OCI-LY7 (cell line): ENCODE results near the gene NLRP3. TPM values are rescaled to one million over a fixed set of nuclear protein-coding genes. Genes with fewer than 3 reads are reported as not detected.

Experiments
- BruUV-seq: library from RNA; stranded (reverse); fragments of 400-500 nt; replicated peaks from 2 replicates; lab custom pipeline; 2021; lab: Mats Ljungman, UMichigan
- CTCF ChIA-PET: fragments of 300-600 bp; sonication (Branson Sonifier 250); formaldehyde crosslinking; loops from one replicate; lab custom pipeline; 2022; ENCODE audit warnings: antibody characterized with exemption; ENCODE audit not compliant: unreplicated experiment; lab: Charles Lee
- POLR2A ChIA-PET: fragments of 300-600 bp; sonication (Branson Sonifier 250); formaldehyde crosslinking; loops from one replicate; lab custom pipeline; 2022; ENCODE audit warnings: antibody characterized with exemption; lab: Charles Lee
- DNase-seq: peaks from one replicate; pipeline ENCODE4 v3.0.0-alpha.2; 2015; ENCODE audit warnings: low spot score
- H2AFZ ChIP-seq: fragments of 200-600 bp; sonication (generic), shearing (Covaris generic); 2 replicates; pipeline ENCODE4 v1.6.1; 2014; ENCODE audit warnings: mild to moderate bottlenecking, antibody characterized with exemption, low read length, moderate library complexity
- H3K27ac ChIP-seq: fragments of 200-600 bp; sonication (generic); 2 replicates; pipeline ENCODE4 v1.5.1; 2014; ENCODE audit warnings: mixed run types, low read depth, mild to moderate bottlenecking, moderate library complexity, low read length, inconsistent platforms; ENCODE audit not compliant: poor library complexity, severe bottlenecking
- H3K36me3 ChIP-seq: fragments of 200-600 bp; sonication (generic); 2 replicates; pipeline ENCODE4 v1.6.1; 2014; ENCODE audit warnings: mild to moderate bottlenecking, antibody characterized with exemption, low read length, moderate library complexity, mixed read lengths; ENCODE audit not compliant: insufficient read depth
- H3K4me1 ChIP-seq: fragments of 200-600 bp; sonication (generic); 2 replicates; pipeline ENCODE4 v1.5.1; 2014; ENCODE audit warnings: mild to moderate bottlenecking, low read length; ENCODE audit not compliant: insufficient read depth, poor library complexity, severe bottlenecking
- H3K4me2 ChIP-seq: fragments of 200-600 bp; sonication (generic); 2 replicates; pipeline ENCODE4 v1.6.1; 2014; ENCODE audit warnings: mild to moderate bottlenecking, low read length
- H3K4me3 ChIP-seq: fragments of 200-600 bp; sonication (generic); 2 replicates; pipeline ENCODE4 v1.5.1; 2014; ENCODE audit warnings: mild to moderate bottlenecking, low read depth, low read length; ENCODE audit not compliant: poor library complexity, severe bottlenecking
- H3K79me2 ChIP-seq: fragments of 200-600 bp; sonication (generic); 2 replicates; pipeline ENCODE4 v1.6.1; 2016; ENCODE audit warnings: low read depth, mild to moderate bottlenecking, low read length, moderate library complexity, mixed read lengths; ENCODE audit not compliant: insufficient read depth
- H3K9me2 ChIP-seq: fragments of 200-600 bp; sonication (generic); 2 replicates; pipeline ENCODE4 v1.6.1; 2016; ENCODE audit warnings: mild to moderate bottlenecking, low read length, mixed read lengths; ENCODE audit not compliant: insufficient read depth
- H3K9me3 ChIP-seq: fragments of 200-600 bp; sonication (generic); 2 replicates; pipeline ENCODE4 v1.6.1; 2014; ENCODE audit warnings: mild to moderate bottlenecking, mixed run types, low read length, mixed read lengths
- H4K20me1 ChIP-seq: fragments of 200-600 bp; sonication (generic); 2 replicates; pipeline ENCODE4 v1.6.1; 2014; ENCODE audit warnings: mild to moderate bottlenecking, antibody characterized with exemption, low read length, moderate library complexity, mixed read lengths; ENCODE audit not compliant: insufficient read depth
- EZH2phosphoT487 ChIP-seq: fragments of 200-600 bp; sonication (generic); IDR thresholded peaks from 2 replicates; pipeline ENCODE4 v1.6.1; 2018; ENCODE audit warnings: low read depth, borderline replicate concordance, mild to moderate bottlenecking, mixed run types, antibody characterized with exemption, low read length, moderate library complexity, mixed read lengths
- intact Hi-C: fragments of 100-400 bp; cut with micrococcal nuclease; formaldehyde crosslinking; loops from one replicate; pipeline ENCODE4 v1.10.0; 2022; ENCODE audit not compliant: unreplicated experiment
- total RNA-seq, 2 experiments: library from RNA; depleted of rRNA in 1 of 2; stranded (reverse); fragments of >200 nt in 1 of 2; shearing (Covaris generic) in 1 of 2; gene quantifications; 2 replicates each; pipeline ENCODE4 v1.2.3, GENCODE V29; 2014 to 2022
- TF ChIP-seq, protein P1 (sequence below): fragments of 200-600 bp; sonication (generic); conservative IDR thresholded peaks from 2 replicates; pipeline ENCODE4 v1.5.1; 2014; ENCODE audit warnings: mild to moderate bottlenecking, antibody characterized with exemption, low read length, moderate library complexity, mixed read lengths

NLRP3 gene
- total RNA-seq, 2 experiments from 2014 or later: not detected

DNA sequence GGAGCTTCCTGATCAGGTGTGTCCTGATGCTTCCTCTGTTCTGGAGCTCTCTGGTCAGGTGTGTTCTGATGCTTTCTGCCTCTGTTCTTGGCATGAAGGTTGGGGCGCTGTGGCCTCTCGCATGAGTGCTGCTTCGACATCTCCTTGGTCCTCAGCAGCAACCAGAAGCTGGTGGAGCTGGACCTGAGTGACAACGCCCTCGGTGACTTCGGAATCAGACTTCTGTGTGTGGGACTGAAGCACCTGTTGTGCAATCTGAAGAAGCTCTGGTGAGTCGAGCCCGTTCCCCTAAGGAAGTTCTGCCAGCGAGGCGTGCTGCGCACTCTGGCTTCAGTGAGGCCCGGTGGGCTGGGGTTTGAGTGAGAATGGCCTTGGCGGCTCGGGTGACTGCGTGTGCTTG lies 18.0 kb downstream of the NLRP3 start:
- DNase-seq: no peak
- Histone ChIP-seq H3K36me3 (no peaks in the 10 kb centered on the region), H3K4me3 (no peak overlapping the region), H3K4me1 (no peaks in the 10 kb centered on the region), H3K9me2 (no peaks in the 10 kb centered on the region), H2AFZ (no peak overlapping the region), H3K79me2 (no peaks in the 10 kb centered on the region), H4K20me1 (no peaks in the 10 kb centered on the region), H3K9me3 (no peaks in the 10 kb centered on the region), H3K27ac (no peak overlapping the region), H3K4me2 (no peak overlapping the region)
- ChIA-PET CTCF (no interaction called here), POLR2A (no interaction called here)
- BruUV-seq: no TSS peak
- TF ChIP-seq, protein P1, sequence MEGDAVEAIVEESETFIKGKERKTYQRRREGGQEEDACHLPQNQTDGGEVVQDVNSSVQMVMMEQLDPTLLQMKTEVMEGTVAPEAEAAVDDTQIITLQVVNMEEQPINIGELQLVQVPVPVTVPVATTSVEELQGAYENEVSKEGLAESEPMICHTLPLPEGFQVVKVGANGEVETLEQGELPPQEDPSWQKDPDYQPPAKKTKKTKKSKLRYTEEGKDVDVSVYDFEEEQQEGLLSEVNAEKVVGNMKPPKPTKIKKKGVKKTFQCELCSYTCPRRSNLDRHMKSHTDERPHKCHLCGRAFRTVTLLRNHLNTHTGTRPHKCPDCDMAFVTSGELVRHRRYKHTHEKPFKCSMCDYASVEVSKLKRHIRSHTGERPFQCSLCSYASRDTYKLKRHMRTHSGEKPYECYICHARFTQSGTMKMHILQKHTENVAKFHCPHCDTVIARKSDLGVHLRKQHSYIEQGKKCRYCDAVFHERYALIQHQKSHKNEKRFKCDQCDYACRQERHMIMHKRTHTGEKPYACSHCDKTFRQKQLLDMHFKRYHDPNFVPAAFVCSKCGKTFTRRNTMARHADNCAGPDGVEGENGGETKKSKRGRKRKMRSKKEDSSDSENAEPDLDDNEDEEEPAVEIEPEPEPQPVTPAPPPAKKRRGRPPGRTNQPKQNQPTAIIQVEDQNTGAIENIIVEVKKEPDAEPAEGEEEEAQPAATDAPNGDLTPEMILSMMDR: no peak
- TF ChIP-seq EZH2phosphoT487: no peak
- intact Hi-C loops: no loop called here

DNA sequence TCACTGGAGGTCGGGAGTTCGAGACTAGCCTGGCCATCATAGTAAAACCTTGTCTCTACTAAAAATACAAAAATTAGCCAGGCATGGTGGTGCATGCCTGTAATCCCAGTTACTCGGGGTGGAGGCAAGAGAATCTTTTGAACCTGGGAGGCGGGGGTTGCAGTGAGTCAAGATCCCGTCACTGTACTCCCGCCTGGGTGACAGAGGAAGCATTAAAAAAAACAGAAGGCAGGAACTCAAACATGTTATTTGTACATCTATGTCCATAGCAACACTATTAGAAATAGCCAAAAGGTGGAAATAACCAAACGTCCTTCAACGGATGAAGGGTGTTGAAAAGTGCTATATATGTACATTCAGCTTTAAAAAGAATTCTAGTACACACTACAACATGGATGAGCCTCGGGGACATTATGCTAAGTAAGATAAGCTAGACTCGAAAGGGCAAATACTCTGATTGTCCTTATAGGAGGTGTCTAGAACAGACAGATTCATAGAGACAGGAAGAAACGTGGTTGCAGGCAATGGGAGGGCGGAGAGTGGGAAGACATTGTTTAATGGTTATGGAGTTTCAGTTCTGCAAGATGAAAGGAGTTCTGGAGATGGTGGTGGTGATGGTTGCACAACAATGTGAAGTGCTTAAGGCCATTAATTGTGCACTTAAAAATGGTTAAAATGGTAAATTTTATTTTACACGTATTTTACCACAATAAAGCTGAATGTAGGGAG lies 19.2 kb downstream of the NLRP3 start:
- no TSS peak for BruUV-seq
- intact Hi-C loops: no loop called here
- no peak overlapping the region for H3K4me2 ChIP-seq

DNA sequence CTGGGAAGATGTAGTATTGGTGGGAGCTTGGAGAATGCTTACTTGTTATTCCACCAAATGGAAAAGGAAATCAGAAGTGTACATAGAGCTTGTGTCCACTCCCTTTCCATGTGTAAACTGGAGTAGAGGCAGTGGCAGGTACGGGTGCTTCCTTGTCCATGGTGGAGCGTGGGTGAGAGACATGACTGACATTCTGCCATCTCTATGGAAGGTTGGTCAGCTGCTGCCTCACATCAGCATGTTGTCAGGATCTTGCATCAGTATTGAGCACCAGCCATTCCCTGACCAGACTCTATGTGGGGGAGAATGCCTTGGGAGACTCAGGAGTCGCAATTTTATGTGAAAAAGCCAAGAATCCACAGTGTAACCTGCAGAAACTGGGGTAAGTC lies 19.8 kb downstream of the NLRP3 start:
- H3K79me2 ChIP-seq: no peaks in the 10 kb centered on the region
- intact Hi-C loops: no loop called here
- H4K20me1 ChIP-seq: no peaks in the 10 kb centered on the region
- CTCF ChIA-PET: no interaction called here
- H3K9me3 ChIP-seq: no peaks in the 10 kb centered on the region
- TF ChIP-seq, protein P1: no peak
- no peak for TF ChIP-seq EZH2phosphoT487
- no peak overlapping the region for H3K4me2 ChIP-seq
- no peak overlapping the region for H3K27ac ChIP-seq
- no peak overlapping the region for H2AFZ ChIP-seq
- POLR2A ChIA-PET: interaction anchor here (0.5 to 0.6 kb wide), 2 partner anchors 38 to 1258 kb away, joined by 3 to 4 read pairs; no protein-coding TSS in a partner anchor
- BruUV-seq: no TSS peak
- no peak for DNase-seq
- no peaks in the 10 kb centered on the region for H3K9me2 ChIP-seq
- no peaks in the 10 kb centered on the region for H3K4me1 ChIP-seq
- no peaks in the 10 kb centered on the region for H3K36me3 ChIP-seq
- H3K4me3 ChIP-seq: no peak overlapping the region

More for the DNA sequence above, 19.2 kb downstream of the NLRP3 start:
- Histone ChIP-seq H3K36me3 (no peaks in the 10 kb centered on the region), H3K4me3 (no peak overlapping the region), H2AFZ (no peak overlapping the region), H3K4me1 (no peaks in the 10 kb centered on the region), H3K79me2 (no peaks in the 10 kb centered on the region), H4K20me1 (no peaks in the 10 kb centered on the region), H3K9me2 (no peaks in the 10 kb centered on the region), H3K27ac (no peak overlapping the region), H3K9me3 (no peaks in the 10 kb centered on the region)
- DNase-seq: no peak
- ChIA-PET POLR2A (interaction anchor here (0.5 to 0.6 kb wide), 2 partner anchors 39 to 1258 kb away, joined by 3 to 4 read pairs; no protein-coding TSS in a partner anchor), CTCF (no interaction called here)
- TF ChIP-seq, protein P1: no peak
- no peak for TF ChIP-seq EZH2phosphoT487
